IMR-90 (cell line): Measurements from ENCODE around the gene SIRT2. TPM values are rescaled to one million over a fixed set of nuclear protein-coding genes. Genes with fewer than 3 reads are reported as not detected.

ENCODE experiments used
- ATAC-seq: fragments of 200-7000 bp; cut with Tn5 transposase; 2 replicates; pipeline ENCODE4 v1.9.1; 2020; ENCODE audit warnings: low read depth, mild to moderate bottlenecking, moderate library complexity
- BruUV-seq: library from RNA; stranded (reverse); fragments of 400-500 nt; replicated peaks from 2 replicates; lab custom pipeline; 2021; lab: Mats Ljungman, UMichigan
- CTCF ChIA-PET: fragments of 300-600 bp; formaldehyde crosslinking; extraction: SDS; loops from one replicate; lab custom pipeline; 2021; ENCODE audit warnings: antibody characterized with exemption; lab: Yijun Ruan, JAX
- POLR2A ChIA-PET: fragments of 300-600 bp; sonication (Branson Sonifier 250); formaldehyde crosslinking; loops from one replicate; lab custom pipeline; 2022; ENCODE audit warnings: antibody characterized with exemption; ENCODE audit not compliant: unreplicated experiment; lab: Charles Lee
- DNase-seq: peaks from one replicate; pipeline ENCODE4 v3.0.0; 2013
- H2AFZ ChIP-seq: replicated peaks from 2 replicates; pipeline ENCODE3; 2013; ENCODE audit warnings: low read length, mild to moderate bottlenecking; ENCODE audit not compliant: poor library complexity
- H2AK5ac ChIP-seq: 2 replicates; pipeline ENCODE4 v1.6.1; 2013; ENCODE audit warnings: low read depth, low read length, inconsistent platforms
- H2AK9ac ChIP-seq: replicated peaks from 2 replicates; pipeline ENCODE3; 2013; ENCODE audit warnings: mild to moderate bottlenecking, low read depth, low read length, moderate library complexity; ENCODE audit not compliant: poor library complexity
- H2BK120ac ChIP-seq: 2 replicates; pipeline ENCODE4 v1.6.1; 2013; ENCODE audit warnings: low read depth, low read length, inconsistent platforms
- H2BK15ac ChIP-seq: 3 replicates; pipeline ENCODE4 v1.6.1; 2013; ENCODE audit warnings: low read depth, low read length, inconsistent platforms
- H2BK20ac ChIP-seq: 2 replicates; pipeline ENCODE4 v1.6.1; 2013; ENCODE audit warnings: low read depth, mild to moderate bottlenecking, inconsistent platforms, low read length, moderate library complexity
- H2BK5ac ChIP-seq: 2 replicates; pipeline ENCODE4 v1.6.1; 2013; ENCODE audit warnings: mild to moderate bottlenecking, low read depth, low read length, inconsistent platforms; ENCODE audit not compliant: poor library complexity, severe bottlenecking
- H3K14ac ChIP-seq: replicated peaks from 2 replicates; pipeline ENCODE4 v1.6.1; 2013; ENCODE audit warnings: low read depth, low read length, inconsistent platforms
- H3K18ac ChIP-seq: 2 replicates; pipeline ENCODE4 v1.6.1; 2013; ENCODE audit warnings: low read depth, low read length, control low read depth
- H3K23ac ChIP-seq: 2 replicates; pipeline ENCODE4 v1.6.1; 2013; ENCODE audit warnings: low read depth, low read length, inconsistent platforms
- H3K27ac ChIP-seq: 2 replicates; pipeline ENCODE4 v1.5.1; 2013; ENCODE audit warnings: mild to moderate bottlenecking, control low read depth, low read length; ENCODE audit not compliant: insufficient read depth
- H3K27me3 ChIP-seq: 2 replicates; pipeline ENCODE4 v1.6.1; 2013; ENCODE audit warnings: low read length; ENCODE audit not compliant: control insufficient read depth, insufficient read depth
- H3K36me3 ChIP-seq: 2 replicates; pipeline ENCODE4 v1.6.1; 2013; ENCODE audit warnings: low read length, mixed read lengths; ENCODE audit not compliant: control insufficient read depth, insufficient read depth
- H3K4ac ChIP-seq: 2 replicates; pipeline ENCODE4 v1.6.1; 2013; ENCODE audit warnings: low read depth, low read length, inconsistent platforms
- H3K4me1 ChIP-seq: 2 replicates; pipeline ENCODE4 v1.6.1; 2013; ENCODE audit warnings: low read length, mixed read lengths; ENCODE audit not compliant: control insufficient read depth, insufficient read depth
- H3K4me2 ChIP-seq: 2 replicates; pipeline ENCODE4 v1.6.1; 2013; ENCODE audit warnings: low read depth, mild to moderate bottlenecking, control low read depth, low read length, moderate library complexity
- H3K4me3 ChIP-seq: 2 replicates; pipeline ENCODE4 v1.5.1; 2013; ENCODE audit warnings: low read depth, mild to moderate bottlenecking, control low read depth, low read length, moderate library complexity; ENCODE audit not compliant: insufficient read depth
- H3K56ac ChIP-seq: 2 replicates; pipeline ENCODE4 v1.6.1; 2013; ENCODE audit warnings: low read length, inconsistent platforms; ENCODE audit not compliant: insufficient read depth; ENCODE audit errors: extremely low read depth
- H3K79me1 ChIP-seq, 2 experiments: 2 replicates each; pipeline ENCODE4 v1.6.1; 2013; ENCODE audit warnings: low read length in 2 of 2, inconsistent platforms in 1 of 2, low read depth in 1 of 2
- H3K9ac ChIP-seq: 2 replicates; pipeline ENCODE4 v1.6.1; 2013; ENCODE audit warnings: low read depth, low read length, control low read depth
- H3K9me1 ChIP-seq: 2 replicates; pipeline ENCODE4 v1.6.1; 2013; ENCODE audit warnings: low read length, inconsistent platforms; ENCODE audit not compliant: insufficient read depth
- H3K9me3 ChIP-seq: 2 replicates; pipeline ENCODE4 v1.6.1; 2013; ENCODE audit warnings: low read length; ENCODE audit not compliant: control insufficient read depth, insufficient read depth
- H4K20me1 ChIP-seq: 2 replicates; pipeline ENCODE4 v1.6.1; 2013; ENCODE audit warnings: low read length, inconsistent platforms; ENCODE audit not compliant: insufficient read depth
- H4K5ac ChIP-seq: 2 replicates; pipeline ENCODE4 v1.6.1; 2013; ENCODE audit warnings: mild to moderate bottlenecking, low read depth, low read length, control low read depth
- H4K8ac ChIP-seq, 2 experiments: 2 replicates each; pipeline ENCODE4 v1.6.1; 2013; ENCODE audit warnings: low read depth in 2 of 2, low read length in 2 of 2, control low read depth in 1 of 2, inconsistent platforms in 1 of 2
- H4K91ac ChIP-seq: 2 replicates; pipeline ENCODE4 v1.6.1; 2013; ENCODE audit warnings: low read depth, low read length, inconsistent platforms; ENCODE audit not compliant: insufficient read depth
- BHLHE40 ChIP-seq: fragments of 150-350 bp; IDR thresholded peaks from 2 replicates; pipeline ENCODE4 v1.6.1; 2016; ENCODE audit warnings: mild to moderate bottlenecking, low read depth, low read length
- CTCF ChIP-seq: conservative IDR thresholded peaks from 2 replicates; pipeline ENCODE4 v1.5.1; 2012; ENCODE audit warnings: mild to moderate bottlenecking, low read depth, low read length, improper control_type of control experiment
- FOS ChIP-seq: fragments of 150-350 bp; IDR thresholded peaks from 2 replicates; pipeline ENCODE4 v1.6.1; 2016; ENCODE audit warnings: low read depth, low read length
- MAFK ChIP-seq: IDR thresholded peaks from 2 replicates; pipeline ENCODE4 v1.6.1; 2012; ENCODE audit warnings: low read depth, low read length, improper control_type of control experiment
- MXI1 ChIP-seq: IDR thresholded peaks from 2 replicates; pipeline ENCODE4 v1.6.1; 2012; ENCODE audit warnings: low read depth, mild to moderate bottlenecking, low read length, moderate library complexity, borderline replicate concordance
- POLR2A ChIP-seq: IDR thresholded peaks from 2 replicates; pipeline ENCODE4 v1.6.1; 2012; ENCODE audit warnings: mild to moderate bottlenecking, low read depth, low read length
- RAD21 ChIP-seq: IDR thresholded peaks from 2 replicates; pipeline ENCODE4 v1.6.1; 2012; ENCODE audit warnings: low read length, improper control_type of control experiment
- RCOR1 ChIP-seq: IDR thresholded peaks from 2 replicates; pipeline ENCODE4 v1.6.1; 2012; ENCODE audit warnings: mild to moderate bottlenecking, low read length, improper control_type of control experiment; ENCODE audit not compliant: insufficient replicate concordance
- RFX5 ChIP-seq: IDR thresholded peaks from 2 replicates; pipeline ENCODE4 v1.8.0; 2012; ENCODE audit warnings: low read depth, mild to moderate bottlenecking, low read length, moderate library complexity
- SMC3 ChIP-seq: fragments of 150-350 bp; IDR thresholded peaks from 2 replicates; pipeline ENCODE4 v1.6.1; 2016; ENCODE audit warnings: low read depth, mild to moderate bottlenecking, antibody characterized with exemption, low read length, moderate library complexity
- WGBS, 2 experiments: methylation state at CpG; one replicate each; pipeline versions ENCODE4 v1.1.5 to v1.1.7; 2013; ENCODE audit warnings: missing lambda C conversion rate in 2 of 2; ENCODE audit not compliant: insufficient read length in 1 of 2; ENCODE audit errors: extremely low coverage in 2 of 2; 5-methylcytosine and 5-hydroxymethylcytosine counted together
- dilution Hi-C: fragments of 300-500 bp; cut with HindIII; formaldehyde crosslinking; loops from one replicate; pipeline ENCODE4 v1.14.3; 2018; ENCODE audit warnings: low sequenced_read_pairs; ENCODE audit not compliant: unreplicated experiment
- in situ Hi-C: fragments of 300-500 bp; cut with MboI; formaldehyde crosslinking; loops from 3 replicates; pipeline ENCODE4 v1.14.3; 2019; ENCODE audit warnings: low sequenced_read_pairs, inconsistent platforms, mixed read lengths
- intact Hi-C: fragments of 100-400 bp; cut with micrococcal nuclease; formaldehyde crosslinking; loops from 2 replicates; pipeline ENCODE4 v1.10.0; 2022
- polyA plus RNA-seq, 3 experiments: library from polyadenylated mRNA; depleted of rRNA; stranded (reverse); fragments of >200 nt; gene quantifications; 2 replicates each; pipeline ENCODE4 v1.2.3, GENCODE V29; 2012; ENCODE audit warnings: low replicate concordance in 1 of 3
- total RNA-seq: library from RNA; depleted of rRNA; stranded (reverse); fragments of >200 nt; gene quantifications from 2 replicates; pipeline ENCODE4 v1.2.3, GENCODE V29; 2012
- TF ChIP-seq, protein P1 (sequence below): fragments of 150-350 bp; IDR thresholded peaks from 2 replicates; pipeline ENCODE4 v1.6.1; 2016; ENCODE audit warnings: low read depth, mild to moderate bottlenecking, low read length, moderate library complexity, borderline replicate concordance

SIRT2 gene
- total and polyA plus RNA-seq, 2 of the 4 experiments (the other 2 are of a cell fraction), result 43.0 to 50.0 TPM

DNA sequence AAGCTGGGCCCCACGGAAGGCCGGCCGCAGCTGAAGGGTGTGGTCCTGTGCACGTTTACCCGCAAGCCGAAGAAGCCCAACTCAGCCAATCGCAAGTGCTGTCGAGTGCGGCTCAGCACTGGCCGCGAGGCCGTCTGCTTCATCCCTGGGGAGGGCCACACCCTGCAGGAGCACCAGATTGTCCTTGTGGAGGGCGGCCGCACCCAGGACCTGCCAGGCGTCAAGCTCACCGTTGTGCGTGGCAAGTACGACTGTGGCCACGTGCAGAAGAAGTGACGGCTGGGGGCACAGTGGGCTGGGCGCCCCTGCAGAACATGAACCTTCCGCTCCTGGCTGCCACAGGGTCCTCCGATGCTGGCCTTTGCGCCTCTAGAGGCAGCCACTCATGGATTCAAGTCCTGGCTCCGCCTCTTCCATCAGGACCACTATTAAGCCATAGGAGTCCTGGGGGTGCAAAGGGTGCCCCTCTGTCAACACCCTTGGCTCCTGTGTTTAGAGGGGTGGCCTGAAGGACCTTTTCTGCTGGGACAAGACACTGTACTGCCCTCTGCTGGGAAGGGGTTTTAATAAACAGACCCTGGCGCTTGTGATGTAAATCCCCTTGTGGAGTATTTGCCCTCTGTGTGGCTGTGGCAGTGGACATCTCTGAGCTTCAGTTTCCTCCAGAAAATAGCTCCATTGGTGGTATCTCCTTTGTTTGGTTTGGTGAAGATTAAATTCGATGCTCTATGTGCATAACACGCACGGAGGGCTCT lies 33.2 kb upstream of the SIRT2 start:
- no peak overlapping the region for H2BK5ac ChIP-seq
- CTCF ChIA-PET, result no interaction called here

More for the DNA sequence above, 33.2 kb upstream of the SIRT2 start:
- no TSS peak for BruUV-seq
- H3K36me3 ChIP-seq, result peaks cover 11% of the 10 kb centered on the region
- no peaks in the 10 kb centered on the region for H3K4me1 ChIP-seq
- no peak overlapping the region for H2AK9ac ChIP-seq
- dilution Hi-C loops, result no loop called here
- ATAC-seq (no peak), DNase-seq (peak; percentile 44)
- H4K8ac ChIP-seq, result no peak overlapping the region
- H3K27ac ChIP-seq, result no peak overlapping the region
- no peak overlapping the region for H3K4me2 ChIP-seq
- H4K5ac ChIP-seq, result no peak overlapping the region
- intact Hi-C loops, result loop anchor here (5.0 kb wide), 1 partner anchor 285 kb away; the partner anchor contains the start of gene ACTN4
- H3K4me3 ChIP-seq, result no peak overlapping the region
- no peak overlapping the region for H3K56ac ChIP-seq
- H3K79me1 ChIP-seq, result peaks cover 29 to 57% of the 10 kb centered on the region in 2 experiments; a peak in 3 of 4 replicates
- no peak overlapping the region for H2AK5ac ChIP-seq
- no peak overlapping the region for H2BK15ac ChIP-seq
- POLR2A ChIA-PET, result no interaction called here
- H3K23ac ChIP-seq, result no peak overlapping the region
- in situ Hi-C loops, result loop anchor here (25.0 kb wide), 1 partner anchor 520 kb away; the partner anchor contains the start of gene FAM98C
- H2BK20ac ChIP-seq, result no peak overlapping the region
- H3K9ac ChIP-seq, result no peak overlapping the region
- H3K9me1 ChIP-seq, result peaks cover 3% of the 10 kb centered on the region; the same call in 1 of the 2 replicates
- H2BK120ac ChIP-seq, result no peak overlapping the region
- 99% methylated on average over 14 of the region's 29 CpGs; no CpG with 5 or more reads in 1 of the 2 experiments for WGBS, 2 experiments
- H4K20me1 ChIP-seq, result no peaks in the 10 kb centered on the region; the same call in 1 of the 2 replicates
- no peaks in the 10 kb centered on the region for H3K27me3 ChIP-seq
- H2AFZ ChIP-seq, result no peak overlapping the region
- no peak overlapping the region for H3K18ac ChIP-seq
- H3K9me3 ChIP-seq, result no peaks in the 10 kb centered on the region
- no peak overlapping the region for H4K91ac ChIP-seq
- no peak overlapping the region for H3K14ac ChIP-seq
- no peak overlapping the region for H3K4ac ChIP-seq
- peak; percentile 29 for TF ChIP-seq RAD21
- TF ChIP-seq RCOR1, result no peak
- no peak for TF ChIP-seq FOS
- TF ChIP-seq MXI1, result no peak
- peak; percentile 21; the same call in 1 of the 2 replicates for TF ChIP-seq SMC3
- no peak for TF ChIP-seq MAFK
- TF ChIP-seq, protein P1, sequence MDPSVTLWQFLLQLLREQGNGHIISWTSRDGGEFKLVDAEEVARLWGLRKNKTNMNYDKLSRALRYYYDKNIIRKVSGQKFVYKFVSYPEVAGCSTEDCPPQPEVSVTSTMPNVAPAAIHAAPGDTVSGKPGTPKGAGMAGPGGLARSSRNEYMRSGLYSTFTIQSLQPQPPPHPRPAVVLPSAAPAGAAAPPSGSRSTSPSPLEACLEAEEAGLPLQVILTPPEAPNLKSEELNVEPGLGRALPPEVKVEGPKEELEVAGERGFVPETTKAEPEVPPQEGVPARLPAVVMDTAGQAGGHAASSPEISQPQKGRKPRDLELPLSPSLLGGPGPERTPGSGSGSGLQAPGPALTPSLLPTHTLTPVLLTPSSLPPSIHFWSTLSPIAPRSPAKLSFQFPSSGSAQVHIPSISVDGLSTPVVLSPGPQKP, result no peak
- TF ChIP-seq BHLHE40, result no peak
- TF ChIP-seq CTCF, result peak; percentile 47
- TF ChIP-seq RFX5, result no peak
- no peak for TF ChIP-seq POLR2A
